Measurements from ENCODE around the gene NINL.
"Not testable (repeated sequence)": the region's sequence is repeated elsewhere in the genome, so short reads cannot be mapped to it uniquely, and the experiment has no call there.

NINL gene

DNA sequence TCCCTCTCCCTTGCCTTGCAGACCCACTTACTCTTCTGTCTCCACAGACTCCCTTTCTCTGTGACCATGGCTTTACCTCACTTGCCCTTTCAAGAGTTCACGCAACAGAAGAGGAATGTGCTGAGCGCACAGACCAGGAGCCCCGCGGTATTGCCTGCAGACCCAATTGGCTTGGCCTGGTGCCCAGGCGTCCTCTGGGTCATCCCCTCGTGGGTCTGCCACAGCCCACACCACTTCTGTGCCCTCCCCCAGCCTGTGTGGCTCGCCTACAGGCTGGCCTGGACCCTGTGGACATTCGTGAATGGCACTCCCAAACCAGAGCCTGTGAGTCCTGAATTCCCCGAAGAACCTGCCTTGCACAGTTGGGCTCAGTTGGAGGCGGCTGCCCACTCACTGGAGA, 15.3 kb upstream of the NINL start:
- DNase-seq (ENCODE audit: insufficient read length, low spot score) (no peak), FAIRE-seq (no peak)

DNA sequence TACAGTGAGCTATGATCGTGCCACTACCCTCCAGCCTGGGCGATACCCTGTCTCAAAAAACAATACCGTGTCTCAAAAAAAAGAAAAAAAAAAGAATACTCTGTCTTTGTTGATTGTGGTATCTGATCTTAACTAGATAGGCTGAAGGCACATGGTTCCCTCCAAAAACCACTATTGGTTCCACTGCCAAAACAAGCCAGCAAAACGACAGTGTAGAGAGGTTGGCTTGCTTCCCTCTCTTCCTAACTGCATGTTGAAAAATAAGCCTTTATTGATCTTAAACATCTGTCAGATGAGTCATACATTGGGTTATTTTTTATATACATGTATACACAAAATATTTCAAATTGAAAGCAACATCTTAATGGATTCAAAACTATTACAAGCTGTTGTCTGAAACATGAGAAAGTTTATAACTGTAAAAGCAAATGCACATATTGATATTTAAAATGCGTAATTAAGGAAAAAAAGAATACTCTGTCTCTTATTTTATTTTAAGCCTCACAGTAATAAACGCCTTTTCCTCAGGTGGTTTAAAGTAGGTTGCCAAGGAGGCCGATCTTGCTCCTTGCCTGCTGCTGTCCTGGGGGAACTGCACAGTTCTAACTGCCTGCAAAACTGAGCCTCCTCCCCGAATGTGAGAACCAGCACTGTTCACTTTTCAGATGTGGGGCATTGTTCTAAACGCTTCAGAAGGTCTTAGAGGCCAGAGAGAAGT, 7.0 kb upstream of the NINL start:
- FAIRE-seq = no peak
- DNase-seq (ENCODE audit: insufficient read length, low spot score) = no peak

GRCh38 chr20:25590778-25591177, 5.4 kb upstream of the NINL start:
- not testable (repeated sequence) for DNase-seq (ENCODE audit: insufficient read length, low spot score); FAIRE-seq

DNA sequence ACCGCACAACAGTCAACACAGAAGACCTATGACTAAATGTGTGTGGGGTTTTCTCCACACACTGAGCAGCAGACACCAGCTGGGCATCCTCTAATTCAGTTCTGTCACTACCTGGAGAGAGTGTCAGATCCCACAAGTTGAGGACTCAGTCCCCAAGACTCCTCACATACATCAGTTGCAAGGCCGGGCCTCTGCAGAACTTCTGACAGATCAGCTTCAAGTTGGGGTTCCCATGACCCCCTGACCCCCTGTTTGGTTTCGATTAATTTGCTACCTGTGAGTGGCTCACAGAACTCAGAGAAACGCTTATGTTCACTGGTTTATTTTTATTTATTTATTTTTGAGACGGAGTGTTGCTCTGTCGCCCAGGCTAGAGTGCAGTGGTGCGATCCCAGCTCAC, 3.2 kb upstream of the NINL start:
- FAIRE-seq = no peak
- DNase-seq (ENCODE audit: insufficient read length, low spot score) = no peak

DNA sequence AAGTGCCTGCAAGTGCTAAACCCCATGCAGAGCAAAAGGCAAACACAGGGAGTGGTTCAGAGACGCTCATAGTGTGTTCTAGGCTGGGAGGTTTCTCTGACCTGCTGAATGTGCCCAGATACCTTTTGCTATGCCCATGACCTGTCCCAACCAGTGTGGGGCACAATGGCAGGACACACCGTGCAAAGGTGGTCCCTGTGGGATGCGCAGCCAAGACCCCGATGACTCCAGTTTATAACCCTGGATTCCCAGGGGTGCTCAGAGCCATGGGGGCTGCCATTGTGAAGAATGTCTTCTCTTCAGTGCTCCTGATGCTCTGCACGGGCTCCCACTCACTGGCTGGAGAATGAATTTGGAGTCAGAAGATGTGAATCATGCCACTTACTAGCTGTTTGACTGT, 2.2 kb upstream of the NINL start:
- FAIRE-seq (no peak), DNase-seq (ENCODE audit: insufficient read length, low spot score) (no peak)

DNA sequence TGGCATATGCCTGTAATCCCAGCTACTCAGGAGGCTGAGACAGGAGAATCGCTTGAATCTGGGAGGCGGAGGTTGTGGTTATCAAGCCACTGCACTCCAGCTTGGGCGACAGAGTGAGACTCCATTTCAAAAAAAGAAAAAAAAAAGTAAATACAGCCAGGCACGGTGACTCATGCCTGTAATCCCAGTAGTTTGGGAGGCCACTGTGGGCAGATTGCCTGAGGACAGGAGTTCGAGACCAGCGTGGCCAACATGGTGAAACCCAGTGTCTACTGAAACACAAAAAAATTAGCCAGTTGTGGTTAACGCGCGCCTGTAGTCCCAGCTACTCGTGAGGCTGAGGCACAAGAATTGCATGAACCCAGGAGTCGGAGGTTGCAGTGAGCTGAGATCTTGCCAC, 1.5 kb upstream of the NINL start:
- FAIRE-seq (no peak), DNase-seq (ENCODE audit: insufficient read length, low spot score) (no peak)

DNA sequence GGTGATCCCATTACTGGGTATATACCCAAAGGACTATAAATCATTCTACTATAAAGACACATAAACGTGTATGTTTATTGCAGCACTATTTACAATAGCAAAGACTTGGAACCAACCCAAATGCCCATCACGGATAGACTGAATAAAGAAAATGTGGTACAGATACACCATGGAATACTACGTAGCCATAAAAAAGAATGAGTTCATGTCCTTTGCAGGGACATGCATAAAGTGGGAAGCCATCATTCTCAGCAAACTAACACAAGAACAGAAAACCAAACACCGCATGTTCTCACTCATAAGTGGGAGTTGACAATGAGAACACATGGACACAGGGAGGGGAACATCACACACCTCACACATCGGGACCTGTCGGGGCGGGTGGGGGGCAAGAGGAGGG, 1.7 kb downstream of the NINL start:
- FAIRE-seq; DNase-seq (ENCODE audit: insufficient read length, low spot score): not testable (repeated sequence)

- DNase-seq (ENCODE audit: insufficient read length, low spot score) = no peak
- no peak for FAIRE-seq
These were observed 4.6 kb downstream of the NINL start for GRCh38 chr20:25580711-25581110.

DNA sequence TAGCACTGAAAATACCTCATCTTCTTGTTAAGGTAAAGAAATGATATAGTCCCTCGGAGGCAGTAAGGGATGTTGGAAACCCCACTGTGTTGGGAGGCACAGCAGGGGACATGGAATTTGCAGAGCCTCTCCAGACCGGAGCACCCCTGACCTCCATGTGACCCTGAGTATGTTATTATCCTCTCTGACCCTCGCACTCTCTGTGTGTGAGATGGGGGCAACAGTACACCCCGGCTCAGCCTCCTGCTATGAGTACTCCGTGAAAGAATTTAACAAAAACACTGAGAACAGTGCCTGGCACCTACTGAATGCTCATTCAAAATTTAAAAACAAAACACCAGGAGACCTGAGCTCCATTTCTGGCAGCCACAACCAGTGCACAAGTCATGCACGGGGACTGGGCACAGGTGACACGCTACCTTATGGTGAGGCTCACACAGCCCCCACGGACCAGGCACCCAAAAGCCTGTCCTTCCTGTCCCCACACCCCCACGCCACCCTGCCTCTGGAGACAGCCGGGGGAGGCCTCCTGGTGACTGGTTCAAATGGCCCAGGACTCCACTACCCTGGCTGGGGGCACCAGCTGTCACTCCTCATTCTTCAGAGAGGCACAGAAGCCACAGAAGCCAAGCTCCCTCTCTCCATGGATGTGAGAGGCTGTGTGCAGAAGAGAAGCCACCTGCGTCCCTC, 6.1 kb downstream of the NINL start:
- no peak for FAIRE-seq
- DNase-seq (ENCODE audit: insufficient read length, low spot score) = no peak

GRCh38 chr20:25576783-25577530, 8.4 kb downstream of the NINL start:
- no peak for DNase-seq (ENCODE audit: insufficient read length, low spot score)
- FAIRE-seq = no peak

GRCh38 chr20:25574411-25574810, 10.9 kb downstream of the NINL start:
- FAIRE-seq = no peak

GRCh38 chr20:25573288-25574251, 11.8 kb downstream of the NINL start:
- FAIRE-seq (no peak), DNase-seq (ENCODE audit: insufficient read length, low spot score) (no peak)

More at GRCh38 chr20:25574411-25574810, 10.9 kb downstream of the NINL start:
- DNase-seq (ENCODE audit: insufficient read length, low spot score) = peak; percentile 42

GRCh38 chr20:25571817-25572216, 13.5 kb downstream of the NINL start:
- DNase-seq (ENCODE audit: insufficient read length, low spot score) = no peak
- no peak for FAIRE-seq

GRCh38 chr20:25571240-25571639, 14.1 kb downstream of the NINL start:
- FAIRE-seq (no peak), DNase-seq (ENCODE audit: insufficient read length, low spot score) (no peak)

DNA sequence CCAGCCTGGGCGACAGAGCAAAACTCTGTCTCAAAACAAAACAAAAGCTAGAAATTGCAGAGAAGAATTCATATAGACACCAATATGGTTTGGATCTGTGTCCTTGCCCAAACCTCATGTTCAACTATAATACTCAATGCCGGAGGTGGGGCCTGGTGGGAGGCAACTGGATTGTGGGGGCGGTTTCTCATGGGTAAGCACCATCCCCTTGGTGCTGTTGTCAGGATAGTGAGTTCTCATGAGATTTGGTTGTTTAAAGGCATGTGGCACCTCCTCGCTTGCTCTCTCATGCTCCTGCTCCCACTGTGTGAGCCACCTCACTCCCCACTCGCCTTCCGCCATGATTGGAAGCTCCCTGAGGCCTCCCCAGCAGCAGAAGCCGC, 15.2 kb downstream of the NINL start:
- DNase-seq (ENCODE audit: insufficient read length, low spot score) (no peak), FAIRE-seq (no peak)

GRCh38 chr20:25567286-25567685, 18.0 kb downstream of the NINL start:
- no peak for FAIRE-seq
- no peak for DNase-seq (ENCODE audit: insufficient read length, low spot score)

GRCh38 chr20:25566821-25567220, 18.5 kb downstream of the NINL start:
- no peak for FAIRE-seq
- DNase-seq (ENCODE audit: insufficient read length, low spot score) = no peak

GRCh38 chr20:25565578-25566157, 19.7 kb downstream of the NINL start:
- DNase-seq (ENCODE audit: insufficient read length, low spot score) (no peak), FAIRE-seq (no peak)

GRCh38 chr20:25563876-25564275, 21.5 kb downstream of the NINL start:
- FAIRE-seq (no peak), DNase-seq (ENCODE audit: insufficient read length, low spot score) (no peak)

DNA sequence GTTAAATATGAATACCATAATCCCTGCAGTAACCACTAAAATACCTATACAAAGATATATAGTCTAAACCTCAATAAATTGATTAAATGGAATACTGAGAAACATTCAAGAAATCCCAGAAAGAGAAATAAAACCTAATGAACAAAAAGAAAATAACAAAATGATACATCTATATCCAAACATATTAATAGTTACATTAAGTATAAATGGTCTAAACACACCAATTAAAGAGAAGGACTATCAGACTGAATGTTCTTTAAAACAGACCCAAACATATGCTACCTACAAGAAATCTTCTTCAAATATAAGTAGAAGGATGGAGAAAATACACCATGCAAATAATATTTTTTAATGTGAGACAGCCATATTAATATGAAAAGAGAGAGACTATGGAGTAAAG, 22.0 kb downstream of the NINL start:
- FAIRE-seq = no peak
- DNase-seq (ENCODE audit: insufficient read length, low spot score) = no peak
